ENCODE measurements around the gene TRIM44. TPM values are rescaled to one million over a fixed set of nuclear protein-coding genes. Genes with fewer than 3 reads are reported as not detected.

TRIM44 gene
- total RNA-seq: 16.5 and 25.1 TPM in 2 replicates

GRCh38 chr11:35662649-35663407 is at the start of gene TRIM44:
TSS of gene TRIM44 (plus strand) at chr11:35662775. CDS start at chr11:35663112, 337 bp downstream.

GRCh38 chr11:35617687-35618496 is 44.7 kb upstream of the TRIM44 start, which contains the start of gene FJX1:
TSS of gene FJX1 (plus strand) at chr11:35618460. CDS start at chr11:35618637, 177 bp downstream.

Other genes starting within 250 kb of the TRIM44 start
- gene SLC1A2, start 243.2 kb upstream of the TRIM44 start, total RNA-seq: not detected in 2 replicates
- 0.07 and 0.10 TPM in 2 replicates for gene PAMR1, start 137.2 kb upstream of the TRIM44 start, total RNA-seq
- gene FJX1, start 44.3 kb upstream of the TRIM44 start, total RNA-seq: 68.6 and 79.0 TPM in 2 replicates